GM12878 (cell line): ENCODE measurements around the gene MKNK1.

ENCODE experiments used
- ATF3 ChIP-seq: IDR thresholded peaks from 2 replicates; pipeline ENCODE4 v1.6.1; 2011; ENCODE audit warnings: low read depth, mild to moderate bottlenecking, low read length, moderate library complexity, borderline replicate concordance; ENCODE audit errors: extremely low read depth
- E2F4 ChIP-seq: IDR thresholded peaks from 2 replicates; pipeline ENCODE4 v1.6.1; 2012; ENCODE audit warnings: low read depth, low read length, improper control_type of control experiment
- EP300 ChIP-seq, 2 experiments: fragments of 150-350 bp in 1 of 2; IDR thresholded peaks; 2 replicates each; pipeline ENCODE4 v1.6.1; 2011 to 2012; ENCODE audit warnings: low read depth in 2 of 2, low read length in 2 of 2, borderline replicate concordance in 1 of 2, improper control_type of control experiment in 1 of 2, inconsistent platforms in 1 of 2; ENCODE audit not compliant: control insufficient read depth in 1 of 2
- POLR2A ChIP-seq: IDR thresholded peaks from 2 replicates; pipeline ENCODE4 v1.6.1; 2011; ENCODE audit warnings: low read depth, mild to moderate bottlenecking, low read length
- SIN3A ChIP-seq: IDR thresholded peaks from 2 replicates; pipeline ENCODE4 v1.6.1; 2012; ENCODE audit warnings: low read depth, low read length, improper control_type of control experiment
- SIX5 ChIP-seq: IDR thresholded peaks from 2 replicates; pipeline ENCODE4 v1.6.1; 2011; ENCODE audit warnings: mild to moderate bottlenecking, low read depth, low read length, moderate library complexity; ENCODE audit not compliant: severe bottlenecking
- SRF ChIP-seq, 2 experiments: IDR thresholded peaks; 2 replicates each; pipeline ENCODE4 v1.6.1; 2011; ENCODE audit warnings: low read depth in 2 of 2, low read length in 2 of 2, mild to moderate bottlenecking in 1 of 2, moderate library complexity in 1 of 2

GRCh38 chr1:46530311-46530710, 73.8 kb downstream of the MKNK1 start:
- TF ChIP-seq POLR2A (no peak), SIX5 (no peak), EP300 (IDR thresholded peaks at IDR 0.05; ENCODE audit: borderline replicate concordance in 1 of 2, control insufficient read depth in 1 of 2, low read depth in 2 of 2, low read length in 2 of 2) (no peak), SIN3A (no peak), SRF (IDR thresholded peaks at IDR 0.05; ENCODE audit: low read depth in 2 of 2, low read length in 2 of 2) (no peak), E2F4 (no peak), ATF3 (no peak)
